ENCODE results near the gene NPLOC4.

Gene NPLOC4

DNA sequence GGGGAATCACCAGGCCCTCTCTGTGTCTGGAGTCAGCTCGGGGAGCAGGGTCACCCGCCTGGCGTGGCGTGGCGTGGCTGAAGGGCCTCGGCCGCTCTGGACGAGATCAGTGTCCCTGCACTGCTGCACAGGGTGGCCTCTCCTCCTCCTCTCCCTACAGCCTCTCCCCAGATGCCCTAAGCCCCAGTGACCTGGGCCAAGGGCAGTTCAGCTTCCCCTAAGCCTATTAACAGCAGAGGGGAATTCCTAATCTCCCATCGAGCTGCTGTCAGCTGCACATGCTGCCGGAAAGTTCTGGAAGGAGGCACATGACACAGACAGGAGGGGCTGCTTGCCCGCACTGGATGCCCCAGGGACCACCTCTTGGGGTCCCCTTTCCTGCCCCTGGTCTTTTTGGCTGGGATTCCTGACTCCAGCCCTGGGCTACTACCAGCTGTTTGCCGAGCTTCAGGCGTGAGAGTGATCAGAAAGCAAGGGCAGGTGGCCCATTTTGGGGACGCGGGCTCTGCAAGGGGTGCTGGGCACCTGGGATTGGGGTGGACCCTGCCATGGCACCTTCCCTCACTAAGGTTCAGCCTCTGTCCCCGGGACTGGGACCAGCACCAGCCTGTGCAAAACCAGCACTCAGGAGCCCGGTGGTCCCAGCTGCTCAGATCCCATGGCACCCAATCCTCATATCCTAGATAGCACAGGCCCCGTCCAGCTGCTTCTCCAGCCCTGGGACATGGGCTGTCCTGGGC lies 18.6 kb upstream of the NPLOC4 start:
- H3K4me3 ChIP-seq (ENCODE audit: low read length) = no peak overlapping the region
- TF ChIP-seq, protein P1, sequence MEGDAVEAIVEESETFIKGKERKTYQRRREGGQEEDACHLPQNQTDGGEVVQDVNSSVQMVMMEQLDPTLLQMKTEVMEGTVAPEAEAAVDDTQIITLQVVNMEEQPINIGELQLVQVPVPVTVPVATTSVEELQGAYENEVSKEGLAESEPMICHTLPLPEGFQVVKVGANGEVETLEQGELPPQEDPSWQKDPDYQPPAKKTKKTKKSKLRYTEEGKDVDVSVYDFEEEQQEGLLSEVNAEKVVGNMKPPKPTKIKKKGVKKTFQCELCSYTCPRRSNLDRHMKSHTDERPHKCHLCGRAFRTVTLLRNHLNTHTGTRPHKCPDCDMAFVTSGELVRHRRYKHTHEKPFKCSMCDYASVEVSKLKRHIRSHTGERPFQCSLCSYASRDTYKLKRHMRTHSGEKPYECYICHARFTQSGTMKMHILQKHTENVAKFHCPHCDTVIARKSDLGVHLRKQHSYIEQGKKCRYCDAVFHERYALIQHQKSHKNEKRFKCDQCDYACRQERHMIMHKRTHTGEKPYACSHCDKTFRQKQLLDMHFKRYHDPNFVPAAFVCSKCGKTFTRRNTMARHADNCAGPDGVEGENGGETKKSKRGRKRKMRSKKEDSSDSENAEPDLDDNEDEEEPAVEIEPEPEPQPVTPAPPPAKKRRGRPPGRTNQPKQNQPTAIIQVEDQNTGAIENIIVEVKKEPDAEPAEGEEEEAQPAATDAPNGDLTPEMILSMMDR (IDR thresholded peaks at IDR 0.05; ENCODE audit: insufficient read depth, low read depth, low read length, missing control alignments) = no peak
- DNase-seq (ENCODE audit: low read depth) = no peak

DNA sequence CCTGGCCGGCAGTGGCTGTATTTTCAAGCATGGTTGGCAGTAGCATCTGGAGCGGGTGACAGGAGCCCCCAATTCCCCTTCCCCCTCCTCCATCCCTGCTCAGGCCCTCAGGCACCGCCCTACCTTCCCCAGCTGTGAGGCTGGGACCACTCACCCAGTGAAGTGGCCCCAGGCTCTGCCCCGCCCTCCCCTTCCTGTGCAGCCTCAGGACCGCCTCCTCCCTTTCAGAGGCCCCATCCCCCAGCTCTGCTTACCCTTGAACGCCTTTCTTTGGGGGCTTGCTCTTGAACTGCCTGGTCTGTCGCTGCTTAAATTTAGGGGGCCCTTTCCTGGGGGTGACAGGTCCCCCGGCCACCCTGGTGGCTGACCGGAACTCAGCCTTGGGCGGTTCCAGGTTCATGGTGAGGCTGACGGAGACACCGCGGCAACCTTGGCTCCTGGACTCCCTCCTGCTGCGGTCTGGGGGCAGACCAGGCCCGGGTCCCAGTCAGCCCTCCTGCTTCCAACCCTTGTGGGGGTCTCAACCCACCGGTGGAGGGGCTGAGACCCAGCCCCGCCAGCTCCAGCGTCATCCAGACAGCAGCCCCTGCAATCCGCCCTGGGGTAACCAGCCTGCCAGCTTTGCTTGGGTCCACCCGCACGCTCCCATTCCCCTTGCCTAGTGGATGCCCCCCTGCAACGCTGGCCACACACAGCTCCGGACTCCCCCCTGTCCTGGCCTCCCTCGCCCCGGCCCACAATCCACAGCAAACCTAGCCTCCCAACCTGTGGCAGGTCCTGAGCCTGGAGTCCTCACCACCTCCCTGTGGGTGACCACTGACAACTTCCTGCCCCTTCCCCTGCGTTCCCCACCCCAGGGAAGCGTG lies 16.2 kb upstream of the NPLOC4 start:
- TF ChIP-seq, protein P1 (IDR thresholded peaks at IDR 0.05; ENCODE audit: insufficient read depth, low read depth, low read length, missing control alignments) = no peak
- no peak overlapping the region for H3K4me3 ChIP-seq (ENCODE audit: low read length)
- DNase-seq (ENCODE audit: low read depth) = no peak

DNA sequence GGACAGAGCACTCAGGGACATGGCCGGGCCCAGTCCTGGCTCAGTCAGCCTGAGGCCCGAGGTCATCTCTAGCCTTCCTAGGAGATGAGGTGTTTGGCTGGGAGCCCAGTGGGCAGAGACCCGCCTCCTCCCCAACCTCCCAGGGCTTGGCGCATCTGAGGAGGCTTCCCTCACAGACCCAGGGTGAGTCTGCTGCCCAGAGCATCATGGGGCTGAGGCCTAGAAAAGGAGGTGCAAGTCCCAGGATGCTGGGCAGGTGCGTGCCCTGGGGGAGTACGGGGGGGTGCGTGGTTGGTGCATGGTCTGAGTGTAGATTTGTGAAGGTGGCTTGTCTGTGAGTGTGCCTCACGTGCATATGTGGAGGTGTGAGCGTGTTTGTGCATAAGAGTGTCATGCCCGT lies 14.8 kb upstream of the NPLOC4 start:
- no peak overlapping the region for H3K4me3 ChIP-seq (ENCODE audit: low read length)
- TF ChIP-seq, protein P1 (IDR thresholded peaks at IDR 0.05; ENCODE audit: insufficient read depth, low read depth, low read length, missing control alignments) = no peak
- DNase-seq (ENCODE audit: low read depth) = peak; percentile 65

DNA sequence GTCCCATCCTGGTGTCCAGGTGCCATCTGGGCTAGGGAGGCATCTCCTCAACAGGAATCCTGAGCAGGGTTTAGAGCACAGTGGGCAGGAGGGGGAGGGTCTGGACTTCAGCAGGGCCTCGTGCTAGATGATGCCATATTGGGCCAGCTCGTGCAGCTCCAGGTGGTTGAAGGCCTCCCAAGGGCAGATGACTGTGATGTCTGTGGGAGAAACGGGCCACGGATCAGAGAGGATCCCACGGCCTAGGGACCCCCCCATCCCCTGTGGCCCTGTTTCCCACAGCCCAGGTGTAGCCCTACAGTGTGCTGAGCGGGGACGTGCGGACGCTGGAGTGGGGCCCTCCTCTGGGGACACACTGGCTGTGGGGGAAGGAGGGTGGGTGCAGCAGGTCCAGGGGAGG lies 14.0 kb upstream of the NPLOC4 start:
- no peak for DNase-seq (ENCODE audit: low read depth)
- no peak overlapping the region for H3K4me3 ChIP-seq (ENCODE audit: low read length)
- TF ChIP-seq, protein P1 (IDR thresholded peaks at IDR 0.05; ENCODE audit: insufficient read depth, low read depth, low read length, missing control alignments) = no peak

DNA sequence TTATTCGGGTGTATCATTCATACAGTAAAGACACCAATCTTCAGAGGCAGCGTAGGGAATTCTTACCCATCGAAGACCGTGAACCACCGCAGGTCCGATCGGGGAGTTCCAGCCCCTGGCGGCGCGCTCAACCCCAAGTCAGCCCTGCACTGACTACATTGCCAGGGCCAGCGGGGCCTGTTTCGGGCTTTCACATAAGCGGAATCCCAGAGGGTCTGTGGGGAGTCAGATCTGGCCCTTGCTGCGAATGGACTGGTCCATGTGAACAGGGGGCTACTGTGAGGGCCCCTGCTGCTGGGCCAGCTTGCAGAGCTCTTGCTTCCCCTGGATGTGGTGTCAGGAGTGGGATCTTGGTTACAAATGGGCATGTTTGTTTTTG lies 11.8 kb upstream of the NPLOC4 start:
- DNase-seq (ENCODE audit: low read depth) = no peak
- TF ChIP-seq, protein P1 (IDR thresholded peaks at IDR 0.05; ENCODE audit: insufficient read depth, low read depth, low read length, missing control alignments) = no peak
- no peak overlapping the region for H3K4me3 ChIP-seq (ENCODE audit: low read length)

DNA sequence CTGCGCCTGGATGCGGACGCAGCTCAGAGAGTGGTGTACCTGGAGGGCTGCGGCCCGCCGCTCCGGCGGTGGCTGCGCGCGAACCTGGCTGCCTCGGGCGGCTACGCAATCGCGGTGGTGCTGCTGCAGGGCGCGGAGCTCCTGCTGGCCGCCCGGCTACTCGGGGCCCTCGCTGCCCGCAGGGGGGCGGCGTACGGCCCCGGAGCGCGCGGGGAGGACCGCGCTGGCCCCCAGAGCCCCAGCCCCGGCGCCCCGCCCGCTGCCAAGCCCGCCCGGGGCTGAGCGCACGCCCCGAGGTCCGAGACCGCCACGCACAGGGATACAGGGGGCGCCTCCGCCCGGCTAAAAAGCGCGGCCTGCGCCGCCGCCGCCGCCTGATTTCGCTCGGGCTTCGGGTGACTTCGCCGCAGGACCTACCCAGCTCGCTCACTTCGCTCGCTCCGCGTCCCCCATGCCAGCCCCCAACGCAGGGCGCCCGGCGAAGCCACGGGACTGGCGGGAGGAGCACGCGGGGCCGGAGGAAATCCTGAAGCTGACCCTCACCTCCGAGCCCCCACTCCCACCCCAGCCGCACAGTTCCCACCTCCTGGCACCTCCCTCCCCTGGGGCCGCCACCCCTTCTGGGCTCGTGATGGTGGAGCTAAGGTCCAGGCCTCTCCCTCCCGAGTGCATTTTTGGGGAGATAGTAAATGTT lies 11.2 kb upstream of the NPLOC4 start:
- H3K4me3 ChIP-seq (ENCODE audit: low read length) = no peak overlapping the region
- TF ChIP-seq, protein P1 (IDR thresholded peaks at IDR 0.05; ENCODE audit: insufficient read depth, low read depth, low read length, missing control alignments) = no peak
- no peak for DNase-seq (ENCODE audit: low read depth)

Measured in epithelial cell of esophagus (primary cell).